ENCODE results near the gene TMCC3.
"Not testable (repeated sequence)": the region's sequence is repeated elsewhere in the genome, so short reads cannot be mapped to it uniquely, and the experiment has no call there.

Gene TMCC3

GRCh38 chr12:94571556-94571955 lies 78.8 kb downstream of the TMCC3 start:
- no peak for DNase-seq (ENCODE audit: low read depth in 2 of 2)

- no peak for DNase-seq (ENCODE audit: low read depth in 2 of 2)
These were observed 80.2 kb downstream of the TMCC3 start for GRCh38 chr12:94570161-94570560.

GRCh38 chr12:94567761-94568160 lies 82.6 kb downstream of the TMCC3 start:
- DNase-seq (ENCODE audit: low read depth in 2 of 2): no peak

DNA sequence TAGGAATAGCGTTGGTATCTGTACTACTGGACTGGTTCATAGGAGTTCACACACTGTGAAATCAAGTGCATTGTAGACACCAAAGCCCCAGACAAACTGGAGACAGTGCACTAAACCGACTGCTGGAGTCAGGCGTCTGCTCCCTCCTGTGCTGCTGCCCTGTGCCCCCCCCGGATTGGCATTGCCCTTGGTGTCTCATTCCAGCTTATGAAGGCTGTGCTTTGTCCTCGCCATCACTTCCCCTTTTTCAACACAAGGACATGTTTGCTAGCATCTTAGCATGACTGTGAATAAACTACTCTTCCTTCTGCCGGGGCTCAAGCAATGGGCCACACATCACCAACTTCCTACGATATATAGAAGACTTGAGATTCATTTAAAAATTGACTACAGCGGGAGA lies 84.0 kb downstream of the TMCC3 start:
- DNase-seq (ENCODE audit: low read depth in 2 of 2): no peak

DNA sequence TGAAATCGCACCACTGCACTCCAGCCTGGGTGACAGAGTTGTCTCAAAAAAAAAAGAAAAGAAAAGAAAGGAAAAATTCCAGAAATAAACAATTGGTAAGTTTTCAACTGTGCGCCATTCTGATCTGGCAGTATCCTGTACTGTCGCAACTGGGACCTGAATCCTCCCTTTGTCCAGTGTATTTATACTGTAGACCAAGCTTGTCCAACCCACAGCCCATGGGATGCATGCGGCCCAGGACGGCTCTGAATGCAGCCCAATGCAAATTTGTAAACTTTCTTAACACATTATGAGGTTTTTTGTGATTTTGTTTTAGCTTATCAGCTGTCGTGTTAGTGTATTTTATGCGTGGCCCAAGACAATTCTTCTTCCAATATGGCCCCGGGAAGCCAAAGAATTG lies 84.7 kb downstream of the TMCC3 start:
- no peak for DNase-seq (ENCODE audit: low read depth in 2 of 2)

DNA sequence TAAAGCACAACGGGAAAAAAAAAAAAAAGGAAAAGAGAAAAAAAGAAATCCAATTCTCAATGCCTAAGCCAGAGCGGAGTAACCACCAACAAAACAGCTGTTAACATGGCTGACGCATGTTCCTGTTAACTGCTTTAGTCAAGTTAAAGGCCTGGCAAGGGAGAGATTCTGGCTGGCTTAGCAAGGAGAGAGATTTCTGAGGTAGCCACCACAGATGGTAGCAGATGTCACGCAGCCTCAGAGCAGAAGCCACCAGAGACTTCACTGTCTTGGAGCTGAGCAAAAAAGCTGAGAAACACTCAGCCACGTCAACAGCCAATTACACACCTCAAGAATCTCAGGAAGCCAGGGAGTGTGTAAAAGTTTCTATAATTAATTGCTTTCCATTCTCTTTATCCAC lies 87.1 kb downstream of the TMCC3 start:
- DNase-seq (ENCODE audit: low read depth in 2 of 2): no peak

DNA sequence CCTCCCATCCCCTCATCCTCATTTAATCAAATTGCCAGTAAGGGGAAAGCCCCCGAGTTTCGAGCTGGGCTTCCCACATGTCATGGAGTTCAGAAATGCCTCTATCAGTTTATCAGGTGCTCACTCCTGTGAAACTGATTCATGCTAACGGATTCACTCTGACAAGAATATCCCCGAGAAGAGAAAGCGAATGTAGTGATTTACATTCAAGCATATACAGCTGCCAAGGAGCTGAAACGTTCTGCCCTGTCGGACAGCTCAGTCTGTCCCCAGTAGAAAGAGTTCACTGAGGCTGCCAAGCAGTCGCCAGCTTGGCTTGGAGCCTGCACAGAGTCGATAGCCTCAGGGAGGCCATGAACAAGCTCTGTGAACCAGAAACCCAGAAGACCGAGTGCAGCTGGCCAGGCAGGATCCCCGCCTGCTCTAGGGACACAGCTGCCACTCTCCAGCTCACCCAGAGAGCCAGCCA lies 88.4 kb downstream of the TMCC3 start:
- no peak for DNase-seq (ENCODE audit: low read depth in 2 of 2)

GRCh38 chr12:94560431-94561221 lies 89.7 kb downstream of the TMCC3 start:
- DNase-seq (ENCODE audit: low read depth in 2 of 2): peak in 1 of 2 donors; percentile 21

- no peak for DNase-seq (ENCODE audit: low read depth in 2 of 2)
These were observed 91.7 kb downstream of the TMCC3 start for GRCh38 chr12:94558612-94559011.

- no peak for DNase-seq (ENCODE audit: low read depth in 2 of 2)
These were observed 92.5 kb downstream of the TMCC3 start for GRCh38 chr12:94557746-94558295.

- no peak for DNase-seq (ENCODE audit: low read depth in 2 of 2)
These were observed 94.7 kb downstream of the TMCC3 start for GRCh38 chr12:94555687-94556086.

DNA sequence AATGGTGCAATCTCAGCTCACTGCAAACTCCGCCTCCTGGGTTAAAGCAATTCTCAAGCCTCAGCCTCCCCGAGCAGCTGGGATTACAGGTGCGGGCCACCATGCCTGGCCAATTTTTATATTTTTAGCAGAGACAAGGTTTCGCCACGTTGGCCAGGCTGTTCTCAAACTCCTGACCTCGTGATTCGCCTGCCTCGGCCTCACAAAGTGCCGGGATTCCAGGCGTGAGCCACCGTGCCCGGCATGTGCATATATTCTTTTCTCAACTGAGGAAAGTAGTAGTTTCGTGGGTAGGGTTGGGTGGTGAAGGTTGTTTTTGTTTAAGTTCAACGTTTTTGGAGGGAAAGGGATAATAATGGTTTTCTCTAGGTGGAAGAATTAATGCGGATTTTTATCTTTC lies 96.5 kb downstream of the TMCC3 start:
- no peak for DNase-seq (ENCODE audit: low read depth in 2 of 2)

DNA sequence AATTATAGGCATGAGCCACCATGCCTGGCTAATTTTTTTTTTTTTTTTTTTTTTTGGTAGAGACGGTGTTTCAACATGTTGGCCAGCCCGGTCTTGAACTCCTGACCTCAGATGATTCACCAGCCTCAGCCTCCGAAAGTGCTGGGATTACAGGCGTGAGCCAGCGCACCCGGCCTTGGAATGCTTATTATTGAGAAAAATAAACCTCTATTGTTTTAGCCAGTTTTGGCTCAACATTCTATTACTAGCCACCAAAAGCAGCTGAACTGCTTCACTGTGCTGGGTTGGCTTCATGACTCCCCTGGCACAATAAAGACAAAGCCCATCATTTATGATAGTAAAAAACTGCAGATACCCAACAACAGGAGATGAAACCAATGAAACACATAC lies 97.2 kb downstream of the TMCC3 start:
- DNase-seq (ENCODE audit: low read depth in 2 of 2): no peak

DNA sequence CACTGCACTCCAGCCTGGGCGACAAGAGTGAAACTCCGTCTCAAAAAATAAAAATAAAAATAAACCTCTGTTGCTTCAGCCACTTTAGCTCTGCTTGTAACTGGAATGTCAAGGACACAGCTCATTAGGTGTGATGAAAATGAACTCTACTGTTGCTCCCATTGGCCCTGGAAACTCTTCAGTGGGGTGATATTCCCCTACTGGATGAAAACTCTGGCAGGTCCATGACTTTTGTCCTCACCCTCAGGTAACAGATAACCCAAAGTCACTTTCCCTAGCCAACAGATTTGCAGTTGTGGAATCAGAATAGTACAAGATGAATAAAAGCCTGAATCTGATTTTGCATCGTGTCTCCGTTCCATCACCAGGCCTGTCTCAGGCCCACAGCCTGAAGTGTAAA lies 98.5 kb downstream of the TMCC3 start:
- DNase-seq (ENCODE audit: low read depth in 2 of 2): no peak

GRCh38 chr12:94550964-94551363 lies 99.4 kb downstream of the TMCC3 start:
- DNase-seq (ENCODE audit: low read depth in 2 of 2): no peak

DNA sequence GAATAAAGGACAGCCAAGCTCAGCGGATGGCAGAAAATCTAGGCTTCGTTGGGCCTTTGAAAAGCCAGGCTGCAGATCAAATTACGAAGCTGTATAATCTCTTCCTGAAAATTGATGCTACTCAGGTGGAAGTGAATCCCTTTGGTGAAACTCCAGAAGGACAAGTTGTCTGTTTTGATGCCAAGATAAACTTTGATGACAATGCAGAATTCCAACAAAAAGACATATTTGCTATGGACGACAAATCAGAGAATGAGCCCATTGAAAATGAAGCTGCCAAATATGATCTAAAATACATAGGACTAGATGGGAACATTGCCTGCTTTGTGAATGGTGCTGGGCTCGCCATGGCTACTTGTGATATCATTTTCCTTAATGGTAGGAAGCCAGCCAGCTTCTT lies 101.5 kb downstream of the TMCC3 start:
- not testable (repeated sequence) for DNase-seq (ENCODE audit: low read depth in 2 of 2)

DNA sequence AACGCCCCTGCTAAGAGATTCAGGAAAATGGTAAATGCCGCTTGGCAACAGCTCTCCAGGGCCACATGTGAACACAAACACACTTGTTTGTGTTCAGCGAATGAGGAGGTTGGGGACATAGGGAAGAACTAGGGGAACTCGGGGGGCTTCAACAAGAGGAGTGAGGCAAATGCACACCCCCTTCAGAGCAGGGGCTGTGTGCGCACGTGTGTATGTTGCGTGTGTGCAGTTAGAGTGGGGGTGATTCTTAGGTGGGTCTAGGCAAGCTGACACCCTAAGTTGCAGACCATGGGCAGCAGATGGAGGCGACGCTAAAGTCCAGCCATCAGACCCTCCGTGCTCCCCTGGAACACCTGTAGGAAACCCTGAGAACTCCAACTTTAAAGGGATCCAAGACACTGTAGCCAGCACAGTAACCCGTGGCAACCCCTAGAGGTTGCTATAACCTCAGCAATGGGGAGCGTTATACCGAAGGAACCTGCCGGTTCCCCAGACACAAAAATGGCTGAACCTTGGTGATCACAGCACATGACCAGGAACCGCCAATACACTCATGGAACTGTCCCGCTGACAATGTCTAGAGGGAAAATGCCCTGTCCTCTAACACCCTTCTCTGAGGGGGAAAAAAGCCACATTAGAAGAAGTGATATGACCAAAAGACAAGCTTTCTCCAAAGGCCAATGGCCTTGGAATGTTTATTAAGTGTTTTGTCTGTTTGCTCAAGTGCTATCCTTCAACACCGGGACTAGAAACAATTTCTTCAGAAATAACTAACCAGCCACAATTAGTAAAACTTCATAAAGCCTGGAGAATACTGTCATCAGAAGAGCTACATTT lies 104.2 kb downstream of the TMCC3 start:
- no peak for DNase-seq (ENCODE audit: low read depth in 2 of 2)

DNA sequence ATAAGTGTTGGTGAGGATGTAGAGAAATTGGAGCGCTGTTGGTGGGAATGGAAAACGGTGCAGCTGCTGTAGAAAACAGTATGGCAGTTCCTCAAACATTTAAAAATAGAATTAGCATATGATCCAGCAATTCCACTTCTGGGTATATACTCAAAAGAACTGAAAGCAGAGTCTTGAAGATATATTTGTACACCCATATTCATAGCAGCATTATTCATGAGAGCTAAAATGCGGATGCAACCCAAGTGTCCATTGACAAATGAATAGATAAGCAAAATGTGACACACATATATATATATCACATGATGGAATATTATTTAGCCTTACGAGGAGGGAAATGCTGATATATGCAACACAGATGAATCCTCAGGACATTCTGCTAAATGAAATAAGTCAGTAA lies 106.0 kb downstream of the TMCC3 start:
- no peak for DNase-seq (ENCODE audit: low read depth in 2 of 2)

- DNase-seq (ENCODE audit: low read depth in 2 of 2): no peak
These were observed 112.0 kb downstream of the TMCC3 start for GRCh38 chr12:94538318-94538717.

DNA sequence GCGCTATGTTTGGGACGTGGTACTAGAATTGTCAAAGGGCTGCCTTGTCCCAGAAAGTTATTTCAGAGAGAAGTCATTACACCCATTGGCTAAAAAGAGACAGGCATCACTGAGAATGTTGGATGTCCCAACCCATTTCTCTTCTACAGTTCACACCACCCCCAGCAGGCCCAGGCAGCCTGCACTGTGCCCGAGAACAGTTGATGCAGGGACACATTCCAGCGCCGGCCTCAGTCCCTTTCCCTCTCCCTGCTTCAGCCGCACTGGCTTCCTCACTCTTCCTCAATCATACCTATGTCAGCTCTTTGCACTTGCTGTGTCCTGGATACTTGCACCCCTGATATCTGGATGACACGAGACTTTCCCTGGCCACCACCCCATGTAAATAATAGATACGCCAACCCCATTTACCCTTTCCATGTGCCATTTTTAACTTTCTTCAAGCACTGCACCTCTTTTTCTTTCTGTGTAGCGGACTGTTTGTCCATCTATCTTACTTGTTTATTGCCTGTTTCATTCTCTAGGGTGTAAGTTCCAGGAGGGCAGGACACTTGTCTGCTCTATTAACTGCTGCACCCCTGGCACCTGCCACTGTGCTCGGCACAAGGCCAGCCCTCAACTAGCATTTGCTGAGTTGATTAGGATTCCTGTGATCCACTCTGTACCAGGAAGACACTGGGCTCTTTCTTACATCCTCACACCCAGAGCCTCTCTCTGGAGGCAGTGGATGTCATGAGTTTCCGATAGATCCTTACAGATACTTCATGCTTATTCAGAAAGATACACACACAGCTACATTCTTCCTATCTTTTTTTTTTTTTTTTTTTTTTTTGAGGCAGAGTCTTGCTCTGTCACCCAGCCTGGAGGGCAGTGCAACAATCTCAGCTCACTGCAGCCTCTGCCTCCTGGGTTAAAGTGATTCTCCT lies 114.1 kb downstream of the TMCC3 start:
- no peak for DNase-seq (ENCODE audit: low read depth in 2 of 2)

- no peak for DNase-seq (ENCODE audit: low read depth in 2 of 2)
These were observed 114.8 kb downstream of the TMCC3 start for GRCh38 chr12:94535510-94535921.

Measured in stimulated activated CD4-positive, alpha-beta T cell treated with anti-CD3 and anti-CD28 coated beads, Interleukin-4, amount 100 ng/mL, for 48 hours (primary cell).